AG09309 (cell line): Measurements from ENCODE around the gene PABPN1L.

Source experiments
- DNase-seq: peaks from one replicate; pipeline ENCODE4 v3.0.0-alpha.2; 2010; ENCODE audit warnings: low read depth
- H3K4me3 ChIP-seq: 2 replicates; pipeline ENCODE4 v1.5.1; 2011; ENCODE audit warnings: mild to moderate bottlenecking, low read depth, low read length, moderate library complexity; ENCODE audit not compliant: control insufficient read depth
- TF ChIP-seq, protein P1 (sequence below): IDR thresholded peaks from 2 replicates; pipeline ENCODE4 v1.5.1; 2011; ENCODE audit warnings: mild to moderate bottlenecking, low read depth, low read length, inconsistent platforms; ENCODE audit not compliant: insufficient read depth, control insufficient read depth; ENCODE audit errors: missing control alignments

PABPN1L gene

DNA sequence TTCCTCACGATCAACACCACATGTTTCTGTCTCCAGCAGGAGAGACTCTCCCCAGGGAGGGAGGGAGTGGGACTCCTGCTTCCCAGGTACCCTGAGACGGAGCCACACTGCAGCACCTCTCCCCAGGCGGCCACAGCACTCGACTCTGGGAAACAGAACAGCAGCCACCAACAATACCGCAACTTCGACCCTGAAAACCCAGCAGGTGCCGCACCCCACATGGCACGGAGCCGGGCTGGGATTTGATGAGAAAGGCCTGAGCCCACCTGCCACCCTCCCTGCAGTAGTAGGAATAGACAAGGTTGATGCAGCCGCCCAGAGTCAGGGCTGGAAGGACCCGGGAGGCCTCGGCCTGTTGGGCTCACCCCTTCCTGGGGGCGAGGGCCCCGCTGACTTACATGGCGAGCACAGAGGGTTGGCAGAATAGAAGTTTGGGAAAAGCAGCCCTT is 24.1 kb downstream of the PABPN1L start:
- TF ChIP-seq, protein P1, sequence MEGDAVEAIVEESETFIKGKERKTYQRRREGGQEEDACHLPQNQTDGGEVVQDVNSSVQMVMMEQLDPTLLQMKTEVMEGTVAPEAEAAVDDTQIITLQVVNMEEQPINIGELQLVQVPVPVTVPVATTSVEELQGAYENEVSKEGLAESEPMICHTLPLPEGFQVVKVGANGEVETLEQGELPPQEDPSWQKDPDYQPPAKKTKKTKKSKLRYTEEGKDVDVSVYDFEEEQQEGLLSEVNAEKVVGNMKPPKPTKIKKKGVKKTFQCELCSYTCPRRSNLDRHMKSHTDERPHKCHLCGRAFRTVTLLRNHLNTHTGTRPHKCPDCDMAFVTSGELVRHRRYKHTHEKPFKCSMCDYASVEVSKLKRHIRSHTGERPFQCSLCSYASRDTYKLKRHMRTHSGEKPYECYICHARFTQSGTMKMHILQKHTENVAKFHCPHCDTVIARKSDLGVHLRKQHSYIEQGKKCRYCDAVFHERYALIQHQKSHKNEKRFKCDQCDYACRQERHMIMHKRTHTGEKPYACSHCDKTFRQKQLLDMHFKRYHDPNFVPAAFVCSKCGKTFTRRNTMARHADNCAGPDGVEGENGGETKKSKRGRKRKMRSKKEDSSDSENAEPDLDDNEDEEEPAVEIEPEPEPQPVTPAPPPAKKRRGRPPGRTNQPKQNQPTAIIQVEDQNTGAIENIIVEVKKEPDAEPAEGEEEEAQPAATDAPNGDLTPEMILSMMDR = no peak
- no peak overlapping the region for H3K4me3 ChIP-seq
- DNase-seq = no peak

DNA sequence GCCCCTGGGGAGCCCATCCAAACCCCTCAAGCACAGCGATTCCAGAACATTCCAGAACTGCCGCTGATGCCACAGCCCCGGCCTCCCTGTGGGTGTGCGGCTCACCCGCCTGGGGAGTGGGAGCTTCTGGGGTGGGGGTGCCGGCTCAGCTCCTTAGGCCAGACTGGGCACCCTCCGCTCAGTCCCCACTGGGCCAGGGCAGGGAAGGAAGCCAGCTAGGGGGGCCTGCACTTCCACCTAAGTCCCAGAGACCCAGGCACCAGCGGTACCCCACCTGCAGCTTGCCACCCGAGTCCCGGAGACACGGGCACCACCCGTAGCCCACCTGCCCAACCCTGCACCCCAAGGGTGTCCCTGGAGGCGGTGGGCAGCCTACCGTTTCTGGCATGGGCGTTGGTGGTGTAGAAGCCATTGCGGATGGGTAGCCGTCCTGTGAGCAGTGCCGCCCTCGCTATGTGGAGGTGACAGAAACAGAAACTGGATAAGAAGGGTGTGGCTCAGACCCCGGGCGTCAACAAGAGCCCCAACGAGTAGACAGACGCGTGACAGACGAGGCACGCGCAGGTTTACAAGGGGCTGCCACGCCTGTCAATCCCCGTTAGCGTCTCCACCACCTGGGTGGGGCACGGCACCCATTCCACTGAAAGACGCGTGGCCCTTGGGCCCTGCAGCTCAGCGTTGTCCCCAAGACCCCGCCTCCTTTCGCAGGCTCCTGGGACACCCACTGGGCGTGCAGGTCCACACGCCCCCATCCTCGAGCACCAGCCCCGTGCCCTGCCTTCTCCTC is 24.7 kb downstream of the PABPN1L start:
- DNase-seq = no peak
- TF ChIP-seq, protein P1 = no peak
- H3K4me3 ChIP-seq = no peak overlapping the region

DNA sequence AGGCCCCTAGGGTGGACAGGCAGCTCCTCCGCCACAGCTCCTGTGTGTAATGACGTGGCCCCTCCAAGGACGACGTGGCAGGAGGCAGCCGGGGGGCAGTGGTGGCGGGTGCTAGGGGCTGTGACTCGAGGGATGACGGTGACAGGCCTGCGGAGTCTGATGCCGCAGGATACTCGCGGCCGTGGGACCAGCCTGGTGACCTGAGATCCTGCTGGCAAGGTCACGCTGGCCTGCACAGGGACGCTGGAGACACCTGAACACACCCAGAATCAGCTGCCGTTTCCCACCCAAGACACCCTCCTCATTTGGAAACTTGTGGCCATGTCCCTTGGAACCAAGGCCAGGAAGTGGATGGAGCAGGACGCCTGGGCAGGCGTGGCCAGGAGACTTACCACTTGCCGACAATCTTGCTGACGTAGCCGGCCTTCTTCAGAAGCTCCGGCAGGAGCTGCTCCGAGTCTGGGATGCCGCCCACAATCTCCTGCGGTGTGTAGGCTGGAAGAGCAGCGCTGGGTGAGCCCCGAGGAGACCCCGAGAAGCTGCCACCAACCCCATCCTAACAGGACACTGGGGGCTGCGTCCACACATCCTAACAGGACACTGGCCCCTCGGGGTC is 25.8 kb downstream of the PABPN1L start:
- TF ChIP-seq, protein P1 = no peak
- no peak for DNase-seq
- no peak overlapping the region for H3K4me3 ChIP-seq

DNA sequence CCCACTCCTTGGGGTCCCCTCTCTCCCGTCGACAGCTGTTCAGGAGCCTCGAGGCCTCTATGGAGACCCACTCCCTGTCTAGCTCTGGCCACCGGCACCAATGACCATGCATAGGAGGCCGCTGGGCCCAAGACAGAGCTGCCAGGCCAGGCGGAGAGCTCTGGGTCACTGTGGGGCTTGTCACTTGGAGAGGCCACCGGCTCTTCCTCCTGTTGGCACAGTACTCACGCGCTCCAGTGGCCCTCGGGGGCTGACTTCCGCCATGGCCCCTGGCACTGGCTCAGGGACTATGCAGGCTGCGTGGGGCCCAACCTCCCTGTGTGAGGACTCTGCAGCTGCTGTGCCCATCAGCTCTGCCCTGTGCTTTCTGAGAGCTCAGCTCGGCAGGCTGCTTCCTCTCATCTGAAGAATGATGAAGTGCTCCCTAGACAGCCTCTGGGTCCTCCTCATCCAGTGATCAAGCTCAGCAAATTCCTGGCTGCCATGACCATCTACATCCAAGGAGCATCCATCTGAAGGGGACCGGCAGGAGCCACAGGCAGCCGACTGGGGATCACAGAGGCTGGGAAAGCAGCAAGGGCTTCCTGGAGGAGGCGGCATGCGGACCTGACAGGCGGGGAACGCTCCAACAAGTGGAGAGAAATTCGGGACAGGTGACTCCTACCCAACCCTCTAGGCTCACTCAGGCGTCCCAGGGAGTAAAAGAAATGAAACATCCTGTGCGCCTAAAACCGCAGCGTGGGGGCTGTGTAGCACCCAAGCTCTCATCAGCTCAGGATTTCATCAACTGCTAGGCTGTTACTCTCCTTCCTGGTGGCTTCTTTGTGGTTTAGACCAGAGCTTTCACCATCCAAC is 26.5 kb downstream of the PABPN1L start:
- DNase-seq = no peak
- no peak overlapping the region for H3K4me3 ChIP-seq
- TF ChIP-seq, protein P1 = no peak

DNA sequence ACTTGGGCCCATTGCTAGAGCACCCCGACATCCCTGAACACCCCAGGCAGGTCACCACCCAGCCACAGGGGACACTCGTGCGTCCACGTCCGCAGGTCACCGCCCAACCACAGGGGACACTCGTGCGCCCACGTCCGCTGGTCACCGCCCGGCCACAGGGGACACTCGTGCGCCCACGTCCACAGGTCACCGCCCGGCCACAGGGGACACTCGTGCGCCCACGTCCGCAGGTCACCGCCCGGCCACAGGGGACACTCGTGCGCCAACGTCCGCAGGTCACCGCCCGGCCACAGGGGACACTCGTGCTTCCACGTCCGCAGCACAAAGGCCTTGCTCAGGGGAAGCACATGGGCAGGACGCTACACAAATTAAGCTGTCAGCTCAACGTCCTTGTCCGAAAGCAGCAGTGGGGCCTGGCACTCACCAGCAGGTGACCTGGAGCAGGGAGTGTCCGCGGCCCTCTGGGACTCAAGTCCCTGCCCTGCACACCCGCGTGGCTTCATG is 27.4 kb downstream of the PABPN1L start:
- no peak overlapping the region for H3K4me3 ChIP-seq
- DNase-seq = no peak
- TF ChIP-seq, protein P1 = no peak

DNA sequence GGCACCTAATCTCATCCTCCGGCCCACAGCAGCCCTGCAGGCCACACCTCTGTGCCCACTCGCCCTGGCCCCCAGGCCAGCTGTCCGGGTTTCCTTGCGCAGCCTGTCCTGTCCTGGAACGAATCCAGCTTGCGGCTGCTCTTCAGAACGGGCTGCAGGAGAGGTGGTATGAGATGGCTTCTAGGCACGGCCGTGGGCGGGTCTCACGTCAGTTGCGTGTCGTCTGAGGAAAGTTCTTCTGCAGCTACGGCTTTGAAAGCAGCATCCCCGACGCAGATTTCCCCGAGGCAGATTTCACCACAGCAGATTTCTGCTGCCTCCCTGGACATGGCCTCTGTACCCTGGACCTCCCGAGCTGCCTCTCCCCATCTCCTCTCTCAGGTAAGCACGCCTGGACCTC is 27.9 kb downstream of the PABPN1L start:
- H3K4me3 ChIP-seq = no peak overlapping the region
- DNase-seq = no peak
- TF ChIP-seq, protein P1 = no peak
